ENCODE results near the gene RPS6KB1. TPM values are rescaled to one million over a fixed set of nuclear protein-coding genes. Genes with fewer than 3 reads are reported as not detected.

The RPS6KB1 gene
- total RNA-seq (2014; rRNA removed; shearing (Covaris generic)) (23.3 and 33.6 TPM in 2 replicates), polyA plus RNA-seq (2016; fragmentation: Nextera tagmentation; extraction: Ambion mirVana) (28.6 and 31.4 TPM in 2 replicates)

GRCh38 chr17:59892924-59893675 lies at the start of gene RPS6KB1, which contains the start of gene TUBD1:
TSS of gene RPS6KB1 (plus strand) at chr17:59893121. CDS start at chr17:59893185, 64 bp downstream.
TSS of gene TUBD1 (minus strand) at chr17:59892943. CDS start at chr17:59891002, 1,941 bp downstream.
- peak; percentile 99 for DNase-seq
- 1% methylated on average over 46 to 61 of the region's 61 CpGs for WGBS, 2 experiments (ENCODE audit: low coverage in 1 of 2, low lambda C conversion rate in 2 of 2, missing lambda C conversion rate in 2 of 2)
- in situ Hi-C loops (cut with MboI) = no loop called here

DNA sequence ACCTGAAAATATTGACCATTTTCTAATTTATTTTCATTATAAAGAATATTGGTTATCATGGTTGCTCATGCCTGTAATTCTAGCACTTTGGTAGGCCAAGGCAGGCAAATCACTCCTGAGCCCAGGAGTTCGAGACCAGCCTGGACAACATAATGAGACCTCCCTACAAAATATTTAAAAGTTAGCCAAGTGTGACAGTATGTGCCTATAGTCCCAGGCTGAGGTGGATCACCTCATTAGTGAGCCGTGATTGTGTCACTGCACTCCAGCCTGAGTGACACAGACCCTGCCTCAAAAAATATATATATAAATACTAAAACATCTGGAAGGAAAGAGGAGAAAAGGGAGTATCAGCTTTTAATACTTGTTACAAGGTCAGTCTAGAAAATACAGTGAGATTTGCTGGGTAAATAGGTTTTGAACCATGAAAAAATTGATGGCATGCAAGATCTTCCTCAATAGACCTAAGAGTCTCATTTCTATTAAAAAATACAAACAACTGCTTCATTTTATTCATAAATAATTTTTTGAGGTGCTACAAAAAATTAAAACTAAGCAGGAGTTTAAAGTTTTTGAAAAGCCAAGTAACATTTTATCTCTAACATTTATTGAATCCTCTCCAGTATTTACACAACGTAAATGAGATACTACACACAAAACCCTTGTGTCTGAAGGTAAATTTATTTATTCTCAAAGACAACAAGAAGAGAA lies 47.9 kb upstream of the RPS6KB1 start:
- WGBS, 2 experiments (ENCODE audit: low coverage in 1 of 2, low lambda C conversion rate in 2 of 2, missing lambda C conversion rate in 2 of 2) = 40 to 41% methylated on average over 3 of the region's 3 CpGs
- Histone ChIP-seq H3K9ac (peak overlapping the region; percentile 99), H3K4me3 (no peak overlapping the region)

More at GRCh38 chr17:59892924-59893675, at the start of gene RPS6KB1, which contains the start of gene TUBD1:
- Histone ChIP-seq H3K27me3 (replicated peaks; ENCODE audit: insufficient read depth) (no peaks in the 10 kb centered on the region), H2AFZ (peak within 1 kb of the TSS; percentile 95), H4K20me1 (ENCODE audit: insufficient read depth) (no peaks in the 10 kb centered on the region), H3K36me3 (ENCODE audit: low read depth) (no peaks in the 10 kb centered on the region), H3F3A (ENCODE audit: insufficient read depth) (peaks cover 9% of the 10 kb centered on the region; the same call in 1 of the 2 replicates), H3K4me2 (ENCODE audit: unreplicated experiment) (peak within 1 kb of the TSS; percentile 89), H3K9ac (peak within 1 kb of the TSS; percentile 94), H3K79me2 (ENCODE audit: insufficient read depth) (peaks cover 70% of the 10 kb centered on the region), H3K27ac (peak within 1 kb of the TSS; percentile 60), H3K9me2 (ENCODE audit: insufficient read depth) (no peaks in the 10 kb centered on the region), H3K4me3 (peak within 1 kb of the TSS; percentile 76), H3K9me3 (ENCODE audit: low read depth) (no peaks in the 10 kb centered on the region), H3K4me1 (ENCODE audit: insufficient read depth) (peaks cover 24% of the 10 kb centered on the region)
- TF ChIP-seq EZH2 (IDR thresholded peaks at IDR 0.05; ENCODE audit: insufficient read depth, poor library complexity, severe bottlenecking) (no peak), EZH2phosphoT487 (IDR thresholded peaks at IDR 0.05; ENCODE audit: insufficient read depth, low read depth) (no peak)

GRCh38 chr17:59845595-59846393 lies 47.1 kb upstream of the RPS6KB1 start:
- Histone ChIP-seq H2AFZ (no peak overlapping the region), H4K20me1 (ENCODE audit: insufficient read depth) (no peaks in the 10 kb centered on the region), H3K4me3 (0 out of 2 replicates have a peak overlapping the region, but pooled peaks have one; percentile 32), H3K9me2 (ENCODE audit: insufficient read depth) (no peaks in the 10 kb centered on the region), H3K27ac (peak overlapping the region; percentile 99), H3K27me3 (replicated peaks; ENCODE audit: insufficient read depth) (no peaks in the 10 kb centered on the region), H3K79me2 (ENCODE audit: insufficient read depth) (peaks cover 16% of the 10 kb centered on the region), H3K4me1 (ENCODE audit: insufficient read depth) (peaks cover 37% of the 10 kb centered on the region), H3F3A (ENCODE audit: insufficient read depth) (peaks cover 62% of the 10 kb centered on the region), H3K4me2 (ENCODE audit: unreplicated experiment) (peak overlapping the region; percentile 63), H3K9ac (peak overlapping the region; percentile 99), H3K9me3 (ENCODE audit: low read depth) (no peaks in the 10 kb centered on the region), H3K36me3 (ENCODE audit: low read depth) (peaks cover 14% of the 10 kb centered on the region)
- peak; percentile 86 for DNase-seq
- no peak for TF ChIP-seq EZH2phosphoT487 (IDR thresholded peaks at IDR 0.05; ENCODE audit: insufficient read depth, low read depth)
- TF ChIP-seq EZH2 (IDR thresholded peaks at IDR 0.05; ENCODE audit: insufficient read depth, poor library complexity, severe bottlenecking) = no peak
- WGBS, 2 experiments (ENCODE audit: low coverage in 1 of 2, low lambda C conversion rate in 2 of 2, missing lambda C conversion rate in 2 of 2) = 1 to 6% methylated on average over 3 of the region's 3 CpGs
- in situ Hi-C loops (cut with MboI) = no loop called here

More for the DNA sequence above, 47.9 kb upstream of the RPS6KB1 start:
- H3K4me1 ChIP-seq (ENCODE audit: insufficient read depth) = peaks cover 37% of the 10 kb centered on the region
- peaks cover 22% of the 10 kb centered on the region for H3K36me3 ChIP-seq (ENCODE audit: low read depth)
- H3K27ac ChIP-seq = peak overlapping the region; percentile 99
- peaks cover 70% of the 10 kb centered on the region for H3F3A ChIP-seq (ENCODE audit: insufficient read depth)
- TF ChIP-seq EZH2 (IDR thresholded peaks at IDR 0.05; ENCODE audit: insufficient read depth, poor library complexity, severe bottlenecking) = no peak
- TF ChIP-seq EZH2phosphoT487 (IDR thresholded peaks at IDR 0.05; ENCODE audit: insufficient read depth, low read depth) = no peak
- no peaks in the 10 kb centered on the region for H3K9me2 ChIP-seq (ENCODE audit: insufficient read depth)
- peak; percentile 36 for DNase-seq
- H3K27me3 ChIP-seq (replicated peaks; ENCODE audit: insufficient read depth) = no peaks in the 10 kb centered on the region
- peak overlapping the region; percentile 63 for H3K4me2 ChIP-seq (ENCODE audit: unreplicated experiment)
- H4K20me1 ChIP-seq (ENCODE audit: insufficient read depth) = no peaks in the 10 kb centered on the region
- H2AFZ ChIP-seq = no peak overlapping the region
- in situ Hi-C loops (cut with MboI) = no loop called here
- H3K79me2 ChIP-seq (ENCODE audit: insufficient read depth) = peaks cover 23% of the 10 kb centered on the region
- H3K9me3 ChIP-seq (ENCODE audit: low read depth) = no peaks in the 10 kb centered on the region

All from GM23248 (cell line).